Measurements from ENCODE around the gene NHLH1.

The NHLH1 gene

DNA sequence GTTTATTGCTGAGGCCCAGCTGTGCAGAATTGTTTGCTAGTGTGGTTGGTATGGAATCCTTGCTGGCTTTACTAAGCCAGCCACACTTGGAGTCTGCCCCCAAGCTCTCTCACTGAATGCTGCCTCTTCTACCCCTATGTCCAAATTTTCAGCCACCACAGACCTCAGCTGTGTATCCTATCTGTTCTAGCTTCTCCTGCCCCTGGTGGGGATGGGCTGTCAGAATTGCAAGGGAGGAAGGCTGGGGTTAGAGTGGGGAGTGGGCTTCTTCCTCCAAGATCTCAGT, 4.4 kb downstream of the NHLH1 start:
- no peak for TF ChIP-seq EZH2phosphoT487 (IDR thresholded peaks at IDR 0.05; ENCODE audit: low read length)
- TF ChIP-seq EZH2 (optimal IDR thresholded peaks at IDR 0.05; ENCODE audit: low read depth, low read length) = no peak
- no peak for TF ChIP-seq CTCF (IDR thresholded peaks at IDR 0.05; ENCODE audit: low read length)
- DNase-seq = no peak
- Histone ChIP-seq H3K4me3 (ENCODE audit: low read length) (no peak overlapping the region), H4K20me1 (ENCODE audit: insufficient read depth, low read length) (no peaks in the 10 kb centered on the region), H2AFZ (ENCODE audit: low read length) (no peak overlapping the region), H3K79me2 (ENCODE audit: low read length) (no peaks in the 10 kb centered on the region), H3K36me3 (replicated peaks; ENCODE audit: insufficient read depth, low read length) (no peaks in the 10 kb centered on the region), H3K4me2 (ENCODE audit: low read depth, low read length) (no peak overlapping the region), H3K27ac (ENCODE audit: low read length) (no peak overlapping the region), H3K27me3 (replicated peaks; ENCODE audit: insufficient read depth, low read length) (no peaks in the 10 kb centered on the region), H3K9me3 (replicated peaks; ENCODE audit: insufficient read depth, low read length) (no peaks in the 10 kb centered on the region), H3K9ac (ENCODE audit: low read length) (no peak overlapping the region), H3F3A (ENCODE audit: insufficient read depth, low read length) (no peaks in the 10 kb centered on the region), H3K4me1 (ENCODE audit: low read length) (peaks cover 3% of the 10 kb centered on the region; the same call in 1 of the 2 replicates), H3K9me2 (replicated peaks; ENCODE audit: insufficient read depth, low read length) (no peaks in the 10 kb centered on the region)

- TF ChIP-seq EZH2phosphoT487 (IDR thresholded peaks at IDR 0.05; ENCODE audit: low read length) (no peak), CTCF (IDR thresholded peaks at IDR 0.05; ENCODE audit: low read length) (no peak), EZH2 (optimal IDR thresholded peaks at IDR 0.05; ENCODE audit: low read depth, low read length) (no peak)
- Histone ChIP-seq H3K27me3 (replicated peaks; ENCODE audit: insufficient read depth, low read length) (no peaks in the 10 kb centered on the region), H3K9me3 (replicated peaks; ENCODE audit: insufficient read depth, low read length) (no peaks in the 10 kb centered on the region), H3K4me2 (ENCODE audit: low read depth, low read length) (no peak overlapping the region), H3K4me3 (ENCODE audit: low read length) (no peak overlapping the region), H3K9ac (ENCODE audit: low read length) (no peak overlapping the region), H3K79me2 (ENCODE audit: low read length) (no peaks in the 10 kb centered on the region), H3K27ac (ENCODE audit: low read length) (no peak overlapping the region), H3K4me1 (ENCODE audit: low read length) (peaks cover 4% of the 10 kb centered on the region; the same call in 1 of the 2 replicates), H3K36me3 (replicated peaks; ENCODE audit: insufficient read depth, low read length) (no peaks in the 10 kb centered on the region), H2AFZ (ENCODE audit: low read length) (no peak overlapping the region), H3F3A (ENCODE audit: insufficient read depth, low read length) (no peaks in the 10 kb centered on the region), H4K20me1 (ENCODE audit: insufficient read depth, low read length) (no peaks in the 10 kb centered on the region), H3K9me2 (replicated peaks; ENCODE audit: insufficient read depth, low read length) (no peaks in the 10 kb centered on the region)
- no peak for DNase-seq
Observed at GRCh38 chr1:160371756-160372155, 4.9 kb downstream of the NHLH1 start.

DNA sequence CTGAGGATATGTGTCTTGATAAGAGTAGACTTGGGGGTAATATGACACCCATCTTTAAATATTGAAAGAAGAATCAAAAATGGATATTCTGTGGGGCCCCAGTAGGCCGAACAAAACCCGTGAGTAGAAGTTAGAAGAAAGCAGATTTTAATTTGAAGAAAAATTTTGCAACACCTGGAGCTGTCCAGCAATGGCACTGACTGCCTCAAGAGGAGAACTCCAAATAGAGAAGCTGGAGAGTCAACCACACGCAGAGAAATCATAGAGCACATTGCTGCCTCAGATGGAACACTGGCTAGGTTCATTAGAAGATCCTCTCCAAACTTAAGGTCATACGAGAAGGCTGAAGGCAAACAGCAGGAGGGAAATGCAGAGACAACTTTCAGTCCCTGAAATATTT, 6.8 kb downstream of the NHLH1 start:
- Histone ChIP-seq H3K9ac (ENCODE audit: low read length) (no peak overlapping the region), H3K9me2 (replicated peaks; ENCODE audit: insufficient read depth, low read length) (no peaks in the 10 kb centered on the region), H4K20me1 (ENCODE audit: insufficient read depth, low read length) (no peaks in the 10 kb centered on the region), H3K4me3 (ENCODE audit: low read length) (no peak overlapping the region), H3K9me3 (replicated peaks; ENCODE audit: insufficient read depth, low read length) (no peaks in the 10 kb centered on the region), H2AFZ (ENCODE audit: low read length) (no peak overlapping the region), H3K79me2 (ENCODE audit: low read length) (no peaks in the 10 kb centered on the region), H3K36me3 (replicated peaks; ENCODE audit: insufficient read depth, low read length) (no peaks in the 10 kb centered on the region), H3F3A (ENCODE audit: insufficient read depth, low read length) (no peaks in the 10 kb centered on the region), H3K4me2 (ENCODE audit: low read depth, low read length) (no peak overlapping the region), H3K27me3 (replicated peaks; ENCODE audit: insufficient read depth, low read length) (no peaks in the 10 kb centered on the region), H3K27ac (ENCODE audit: low read length) (no peak overlapping the region), H3K4me1 (ENCODE audit: low read length) (peaks cover 4% of the 10 kb centered on the region; the same call in 1 of the 2 replicates)
- TF ChIP-seq CTCF (IDR thresholded peaks at IDR 0.05; ENCODE audit: low read length) (no peak), EZH2 (optimal IDR thresholded peaks at IDR 0.05; ENCODE audit: low read depth, low read length) (no peak), EZH2phosphoT487 (IDR thresholded peaks at IDR 0.05; ENCODE audit: low read length) (no peak)
- DNase-seq = no peak
